Esophagus squamous epithelium (tissue), 4 donors: ENCODE results near the gene RASA3.

Experiments
- CTCF ChIP-seq, 6 experiments: fragments of 450-650 bp in 4 of 6; fragments of 200-600 bp in 2 of 6; sonication (generic) in 2 of 6; IDR thresholded peaks; one replicate each; pipeline ENCODE4 v1.5.1; 2016 to 2019; ENCODE audit warnings: antibody characterized with exemption in 6 of 6, mild to moderate bottlenecking in 4 of 6, moderate library complexity in 4 of 6
- POLR2A ChIP-seq, 4 donors: fragments of 450-650 bp; IDR thresholded peaks; one replicate each; pipeline ENCODE4 v1.6.1; 2017; ENCODE audit warnings: antibody characterized with exemption in 4 of 4, mild to moderate bottlenecking in 4 of 4, moderate library complexity in 3 of 4

- no peak for TF ChIP-seq CTCF (IDR thresholded peaks at IDR 0.05)
- no peak for TF ChIP-seq POLR2A (IDR thresholded peaks at IDR 0.05)
Observed at GRCh38 chr13:114062754-114063153, 69.7 kb downstream of the RASA3 start.
